Ovary (tissue), 9 donors: ENCODE measurements around the gene ZBTB39. TPM values are rescaled to one million over a fixed set of nuclear protein-coding genes. Genes with fewer than 3 reads are reported as not detected.
"Not testable (repeated sequence)": the region's sequence is repeated elsewhere in the genome, so short reads cannot be mapped to it uniquely, and the experiment has no call there.

Experiments
- DNase-seq, 5 donors: peaks; one replicate each; pipeline ENCODE4 v3.0.0-alpha.2; 2019 to 2020
- H3K27ac ChIP-seq, 2 donors: fragments of 200-600 bp; one replicate each; pipeline versions ENCODE4 v1.5.1 to v1.8.0; 2019 to 2022
- H3K27me3 ChIP-seq: fragments of 200-600 bp; one replicate; pipeline ENCODE4 v1.8.0; 2022
- H3K36me3 ChIP-seq: fragments of 200-600 bp; sonication (generic); one replicate; pipeline ENCODE4 v1.5.1; 2019
- H3K4me1 ChIP-seq: one replicate; pipeline ENCODE4 v1.8.1; 2013; ENCODE audit warnings: mild to moderate bottlenecking, moderate library complexity; ENCODE audit not compliant: insufficient read depth
- H3K4me3 ChIP-seq: fragments of 200-600 bp; sonication (generic); one replicate; pipeline ENCODE4 v1.5.1; 2017
- H3K9me3 ChIP-seq, 2 donors: fragments of 200-600 bp in 1 of 2; sonication (generic) in 1 of 2; one replicate each; pipeline versions ENCODE4 v1.5.1 to v1.8.1; 2013 to 2019; ENCODE audit warnings: mild to moderate bottlenecking in 1 of 2, moderate library complexity in 1 of 2
- EP300 ChIP-seq: sonication (generic); formaldehyde crosslinking; IDR thresholded peaks from one replicate; pipeline ENCODE4 v1.6.1; 2017; ENCODE audit warnings: antibody characterized with exemption
- POLR2A ChIP-seq: fragments of 450-650 bp; IDR thresholded peaks from one replicate; pipeline ENCODE4 v1.6.1; 2017; ENCODE audit warnings: antibody characterized with exemption, mild to moderate bottlenecking, moderate library complexity
- WGBS, 3 donors: extraction: QIAGEN DNeasy Blood & Tissue Kit in 1 of 3; methylation state at CpG; one replicate each; pipeline versions ENCODE4 v1.1.5 to v1.1.7; 2013 to 2017; 5-methylcytosine and 5-hydroxymethylcytosine counted together
- intact Hi-C, 4 donors: fragments of 100-400 bp; cut with DNase I; formaldehyde crosslinking; loops; one replicate each; pipeline versions ENCODE4 v1.11.0 to v1.15.1; 2022 to 2023
- polyA plus RNA-seq, 2 donors: library from polyadenylated mRNA; stranded (reverse); fragments of 200-250 nt in 1 of 2; fragments of 350-450 nt in 1 of 2; fragmentation: Illumina TruSeq in 1 of 2; extraction: RNeasy Lipid Tissue Mini Kit (QIAGEN cat#74804) in 1 of 2; gene quantifications; one replicate each; pipeline ENCODE4 v1.2.3, GENCODE V29; 2013 to 2014
- total RNA-seq, 7 donors: library from RNA; depleted of rRNA in 2 of 7; stranded (reverse); fragments of >200 nt in 2 of 7; fragmentation: NEBNext Ultra II Directional in 3 of 7; extraction: Animal tissue kit (Norgen Biotek cat#: 25700) in 3 of 7; gene quantifications; one replicate each; pipeline versions ENCODE4 v1.1.0 to v1.2.4, GENCODE V29; 2016 to 2023
- TF ChIP-seq, protein P1 (sequence below), 3 donors: fragments of 450-650 bp in 2 of 3; fragments of 200-600 bp in 1 of 3; IDR thresholded peaks; one replicate each; pipeline versions ENCODE4 v1.5.1 to v1.8.0; 2016 to 2022; ENCODE audit warnings: antibody characterized with exemption in 3 of 3, mild to moderate bottlenecking in 1 of 3
- donor health status: DM: no; HTN: no; CAD: no; lungs with moderate emphysema.
- donor health status: DM: no; HTN: no; CAD: no.
- donor health status: Bipolar disorder and iron deficiency.
- donor health status: DM: yes; HTN: yes; CAD: no.
- donor health status: DM: no; HTN: no; CAD: no.
- donor health status: DM: yes; HTN: yes; CAD: no.

ZBTB39 gene
- total and polyA plus RNA-seq, 9 donors: 2.9 to 10.4 (median 7.4) TPM

GRCh38 chr12:57018906-57019305 lies 12.6 kb upstream of the ZBTB39 start:
- intact Hi-C loops: no loop called here
- H3K27ac ChIP-seq: no peak overlapping the region
- no peak for DNase-seq
- 33 to 61% (median 40%) methylated on average over 1 of the region's 1 CpG for WGBS, 3 donors
- H3K27me3 ChIP-seq: no peaks in the 10 kb centered on the region
- no peaks in the 10 kb centered on the region for H3K9me3 ChIP-seq
- TF ChIP-seq, protein P1, sequence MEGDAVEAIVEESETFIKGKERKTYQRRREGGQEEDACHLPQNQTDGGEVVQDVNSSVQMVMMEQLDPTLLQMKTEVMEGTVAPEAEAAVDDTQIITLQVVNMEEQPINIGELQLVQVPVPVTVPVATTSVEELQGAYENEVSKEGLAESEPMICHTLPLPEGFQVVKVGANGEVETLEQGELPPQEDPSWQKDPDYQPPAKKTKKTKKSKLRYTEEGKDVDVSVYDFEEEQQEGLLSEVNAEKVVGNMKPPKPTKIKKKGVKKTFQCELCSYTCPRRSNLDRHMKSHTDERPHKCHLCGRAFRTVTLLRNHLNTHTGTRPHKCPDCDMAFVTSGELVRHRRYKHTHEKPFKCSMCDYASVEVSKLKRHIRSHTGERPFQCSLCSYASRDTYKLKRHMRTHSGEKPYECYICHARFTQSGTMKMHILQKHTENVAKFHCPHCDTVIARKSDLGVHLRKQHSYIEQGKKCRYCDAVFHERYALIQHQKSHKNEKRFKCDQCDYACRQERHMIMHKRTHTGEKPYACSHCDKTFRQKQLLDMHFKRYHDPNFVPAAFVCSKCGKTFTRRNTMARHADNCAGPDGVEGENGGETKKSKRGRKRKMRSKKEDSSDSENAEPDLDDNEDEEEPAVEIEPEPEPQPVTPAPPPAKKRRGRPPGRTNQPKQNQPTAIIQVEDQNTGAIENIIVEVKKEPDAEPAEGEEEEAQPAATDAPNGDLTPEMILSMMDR (IDR thresholded peaks at IDR 0.05): no peak
- TF ChIP-seq POLR2A (no peak), EP300 (no peak)
- H3K4me1 ChIP-seq: no peaks in the 10 kb centered on the region
- no peaks in the 10 kb centered on the region for H3K36me3 ChIP-seq
- H3K4me3 ChIP-seq: no peak overlapping the region

DNA sequence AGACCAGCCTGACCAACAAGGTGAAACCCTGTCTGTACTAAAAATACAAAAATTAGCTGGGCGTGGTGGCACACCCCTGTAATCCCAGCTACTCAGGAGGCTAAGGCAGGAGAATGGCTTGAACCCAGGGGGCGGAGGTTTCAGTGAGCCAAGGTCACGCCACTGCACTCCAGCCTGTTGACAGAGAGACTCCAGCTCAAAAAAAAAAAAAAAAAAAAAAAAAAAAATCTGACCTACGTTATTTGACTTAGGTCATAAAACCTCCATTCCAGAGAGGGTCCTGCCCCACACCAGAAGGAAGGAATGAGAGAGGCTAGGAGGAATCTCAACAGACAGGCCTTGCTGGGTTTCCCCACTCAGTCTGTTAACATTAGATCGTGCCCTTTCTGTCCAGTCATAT lies 12.0 kb upstream of the ZBTB39 start:
- H3K27ac ChIP-seq, H3K27me3 ChIP-seq, intact Hi-C loops, H3K4me3 ChIP-seq, H3K4me1 ChIP-seq, DNase-seq, H3K36me3 ChIP-seq, H3K9me3 ChIP-seq: not testable (repeated sequence)
- WGBS, 3 donors: 78 to 87% (median 82%) methylated on average over 5 of the region's 5 CpGs

GRCh38 chr12:57016348-57016747 lies 10.0 kb upstream of the ZBTB39 start, which contains the start of gene TAC3:
Gene TAC3 (minus strand): TSS chr12:57016529. CDS start chr12:57015797, 732 bp downstream.
- H3K27me3 ChIP-seq: no peaks in the 10 kb centered on the region
- no peaks in the 10 kb centered on the region for H3K9me3 ChIP-seq
- no peaks in the 10 kb centered on the region for H3K36me3 ChIP-seq
- 39 to 49% (median 40%) methylated on average over 6 of the region's 6 CpGs for WGBS, 3 donors
- TF ChIP-seq, protein P1 (IDR thresholded peaks at IDR 0.05): no peak
- TF ChIP-seq POLR2A (no peak), EP300 (no peak)
- no peak within 1 kb of the TSS for H3K4me3 ChIP-seq
- no peaks in the 10 kb centered on the region for H3K4me1 ChIP-seq
- no peak within 1 kb of the TSS for H3K27ac ChIP-seq
- no peak for DNase-seq
- intact Hi-C loops: no loop called here

- no peaks in the 10 kb centered on the region for H3K4me1 ChIP-seq
- 82 to 86% (median 83%) methylated on average over 7 of the region's 7 CpGs for WGBS, 3 donors
- H3K27ac ChIP-seq: no peak overlapping the region
- H3K4me3 ChIP-seq: no peak overlapping the region
- DNase-seq: no peak
- intact Hi-C loops: no loop called here
- H3K27me3 ChIP-seq: no peaks in the 10 kb centered on the region
- H3K9me3 ChIP-seq: no peaks in the 10 kb centered on the region
- no peaks in the 10 kb centered on the region for H3K36me3 ChIP-seq
- TF ChIP-seq, protein P1 (IDR thresholded peaks at IDR 0.05): no peak
- TF ChIP-seq EP300 (no peak), POLR2A (no peak)
Observed at GRCh38 chr12:57012600-57013465, 6.5 kb upstream of the ZBTB39 start.
